GM19240 (cell line): Measurements from ENCODE around the gene SERPING1.

Experiments
- DNase-seq: peaks from one replicate; pipeline ENCODE4 v3.0.0; 2011; ENCODE audit warnings: low spot score; ENCODE audit not compliant: insufficient read length

SERPING1 gene

GRCh38 chr11:57597916-57598830 is 688 bp downstream of the SERPING1 start:
- DNase-seq, result no peak

- no peak for DNase-seq
Observed at GRCh38 chr11:57598831-57599155, 1.3 kb downstream of the SERPING1 start.

- DNase-seq, result no peak
Observed at GRCh38 chr11:57599381-57599780, 1.9 kb downstream of the SERPING1 start.

GRCh38 chr11:57601297-57601696 is 3.8 kb downstream of the SERPING1 start:
- DNase-seq, result no peak

- DNase-seq, result no peak
Observed at GRCh38 chr11:57604296-57605027, 7.0 kb downstream of the SERPING1 start.

- DNase-seq, result no peak
Observed at GRCh38 chr11:57605028-57605420, 7.5 kb downstream of the SERPING1 start.

GRCh38 chr11:57610170-57610569 is 12.7 kb downstream of the SERPING1 start:
- DNase-seq, result no peak

- no peak for DNase-seq
Observed at GRCh38 chr11:57614234-57614772, 16.8 kb downstream of the SERPING1 start.

- DNase-seq, result no peak
Observed at GRCh38 chr11:57615308-57615707, 17.8 kb downstream of the SERPING1 start.

- DNase-seq, result no peak
Observed at GRCh38 chr11:57616595-57616994, 19.1 kb downstream of the SERPING1 start.

- DNase-seq, result no peak
Observed at GRCh38 chr11:57618438-57618837, 21.0 kb downstream of the SERPING1 start.

- no peak for DNase-seq
Observed at GRCh38 chr11:57619331-57619730, 21.8 kb downstream of the SERPING1 start.

- DNase-seq, result no peak
Observed at GRCh38 chr11:57620467-57620866, 23.0 kb downstream of the SERPING1 start.

- DNase-seq, result no peak
Observed at GRCh38 chr11:57622263-57622662, 24.8 kb downstream of the SERPING1 start.

GRCh38 chr11:57624864-57625263 is 27.4 kb downstream of the SERPING1 start:
- DNase-seq, result no peak

- DNase-seq, result no peak
Observed at GRCh38 chr11:57626895-57627294, 29.4 kb downstream of the SERPING1 start.

GRCh38 chr11:57630171-57630570 is 32.7 kb downstream of the SERPING1 start:
- DNase-seq, result no peak

- DNase-seq, result no peak
Observed at GRCh38 chr11:57632116-57632515, 34.6 kb downstream of the SERPING1 start.

GRCh38 chr11:57633394-57634070 is 36.0 kb downstream of the SERPING1 start:
- DNase-seq, result no peak

GRCh38 chr11:57634311-57634710 is 36.8 kb downstream of the SERPING1 start:
- no peak for DNase-seq

- DNase-seq, result no peak
Observed at GRCh38 chr11:57635246-57635645, 37.8 kb downstream of the SERPING1 start.

- DNase-seq, result no peak
Observed at GRCh38 chr11:57637626-57638004, 40.1 kb downstream of the SERPING1 start.
